Erythroblast (primary cell): ENCODE measurements around the gene TCP11L1.
"Not testable (repeated sequence)": the region's sequence is repeated elsewhere in the genome, so short reads cannot be mapped to it uniquely, and the experiment has no call there.

Source experiments
- DNase-seq, 2 experiments: peaks; one replicate each; lab custom pipeline; 2025; lab: John Stamatoyannopoulos, UW
- GATA1 ChIP-seq: IDR thresholded peaks from 2 replicates; pipeline ENCODE4 v1.6.1; 2011; ENCODE audit warnings: low read depth, mild to moderate bottlenecking, control low read depth, low read length, moderate library complexity
- POLR2A ChIP-seq: IDR thresholded peaks from 2 replicates; pipeline ENCODE4 v1.6.1; 2011; ENCODE audit warnings: mild to moderate bottlenecking, low read length

The TCP11L1 gene

DNA sequence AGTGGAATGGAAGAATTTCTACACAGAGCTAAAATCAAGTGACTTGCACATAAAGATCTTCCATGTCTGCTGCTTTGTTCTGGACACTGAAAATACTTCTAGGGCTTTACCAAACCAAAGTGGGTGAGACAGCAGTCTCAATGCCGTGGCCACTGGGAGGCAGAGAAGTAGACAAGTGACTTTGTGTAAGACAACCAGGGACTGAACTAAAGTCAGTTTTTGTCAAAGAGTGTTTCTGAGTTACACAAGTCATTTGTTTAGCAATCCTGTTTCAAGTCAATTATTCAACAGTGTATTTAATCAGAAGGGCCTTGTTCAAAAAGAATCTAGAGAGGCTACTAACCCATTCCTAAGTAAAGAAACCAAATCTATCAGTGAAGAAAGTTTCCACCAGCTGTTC, 46.6 kb downstream of the TCP11L1 start:
- TF ChIP-seq POLR2A (no peak), GATA1 (no peak)
- DNase-seq: no peak

DNA sequence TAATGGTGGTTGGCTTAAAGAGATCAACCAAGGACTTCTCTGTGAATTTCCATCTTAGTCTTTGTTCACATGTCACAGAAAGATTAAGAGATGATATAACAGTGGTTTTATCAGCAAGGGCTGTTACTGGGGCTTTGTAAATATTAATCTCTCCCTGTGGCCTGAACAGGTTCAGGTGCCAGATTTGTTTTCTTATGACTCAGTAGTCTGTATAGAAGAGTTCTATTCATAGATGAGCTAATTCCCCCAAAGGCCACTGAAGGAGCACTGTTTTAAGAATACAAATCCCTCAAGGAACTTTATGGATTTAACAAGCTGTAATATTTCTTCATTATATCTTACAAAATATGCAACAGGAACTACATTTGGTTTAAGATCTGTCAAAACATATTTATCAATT, 50.4 kb downstream of the TCP11L1 start:
- no peak for TF ChIP-seq GATA1
- DNase-seq: no peak

DNA sequence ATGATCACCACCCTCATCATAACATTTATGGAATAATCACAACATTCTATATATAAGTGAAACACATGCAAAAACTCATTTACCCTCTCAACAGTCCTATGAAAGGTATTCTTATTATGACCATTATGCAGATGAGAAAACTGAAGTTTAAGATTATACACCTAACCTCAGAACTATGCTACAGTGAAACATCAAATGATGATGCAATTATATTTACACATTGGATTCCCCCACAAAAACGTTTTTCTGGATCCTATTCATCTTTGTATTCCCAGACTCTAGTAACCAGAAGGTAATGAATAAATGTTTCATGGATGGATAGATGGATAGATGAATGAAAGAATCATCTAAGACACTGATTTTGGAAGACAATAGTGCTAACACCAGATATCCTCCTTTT, 54.8 kb downstream of the TCP11L1 start:
- TF ChIP-seq POLR2A (no peak), GATA1 (no peak)
- DNase-seq: no peak

DNA sequence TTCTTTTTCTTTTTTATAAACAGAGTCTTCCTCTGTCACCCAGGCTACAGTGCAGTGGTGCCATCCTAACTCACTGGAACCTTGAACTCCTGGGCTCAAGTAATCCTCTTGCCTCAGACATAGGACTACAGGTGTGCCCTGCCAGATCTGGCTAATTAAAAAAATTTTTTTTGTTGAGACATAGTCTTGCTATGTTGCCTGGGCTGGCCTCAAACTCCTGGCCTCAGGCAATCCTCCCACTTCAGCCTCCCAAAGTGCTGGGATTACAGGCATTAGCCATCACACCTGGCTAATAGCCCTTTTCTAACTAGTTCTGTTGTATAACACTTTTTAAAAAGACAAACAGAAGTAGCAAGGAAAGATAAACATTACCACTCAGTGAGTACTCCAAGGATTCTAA, 64.5 kb downstream of the TCP11L1 start:
- TF ChIP-seq GATA1: no peak
- TF ChIP-seq POLR2A: no peak
- no peak for DNase-seq

DNA sequence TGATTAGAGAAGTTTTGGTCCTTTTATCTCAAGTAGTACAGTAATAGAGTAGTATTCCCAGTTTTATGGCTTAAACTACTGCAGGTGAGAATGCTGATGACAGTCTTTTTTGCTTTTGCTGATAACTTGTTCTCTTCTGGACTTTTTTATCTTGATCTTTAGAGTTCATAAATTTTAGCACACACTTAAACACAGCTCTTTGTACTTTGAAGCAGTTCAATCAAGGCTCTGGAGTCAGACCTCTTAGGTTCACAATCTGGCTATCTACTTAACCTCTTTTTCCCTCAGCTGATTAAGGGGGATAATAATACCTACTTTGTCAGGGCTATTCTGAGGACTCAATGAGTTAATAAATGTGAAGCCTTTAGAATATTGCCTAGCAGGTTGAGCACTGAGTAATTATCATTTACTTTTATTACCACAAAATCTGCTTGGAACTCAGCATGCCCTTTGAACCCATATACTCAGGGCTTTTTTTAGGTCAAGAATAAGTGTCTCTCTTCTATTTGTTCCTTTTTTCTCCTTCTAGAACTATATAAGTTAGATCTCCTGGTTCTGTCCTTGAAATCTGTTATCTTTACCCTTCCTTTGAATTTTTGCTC, 70.0 kb downstream of the TCP11L1 start:
- no peak for DNase-seq
- TF ChIP-seq GATA1: no peak
- no peak for TF ChIP-seq POLR2A

DNA sequence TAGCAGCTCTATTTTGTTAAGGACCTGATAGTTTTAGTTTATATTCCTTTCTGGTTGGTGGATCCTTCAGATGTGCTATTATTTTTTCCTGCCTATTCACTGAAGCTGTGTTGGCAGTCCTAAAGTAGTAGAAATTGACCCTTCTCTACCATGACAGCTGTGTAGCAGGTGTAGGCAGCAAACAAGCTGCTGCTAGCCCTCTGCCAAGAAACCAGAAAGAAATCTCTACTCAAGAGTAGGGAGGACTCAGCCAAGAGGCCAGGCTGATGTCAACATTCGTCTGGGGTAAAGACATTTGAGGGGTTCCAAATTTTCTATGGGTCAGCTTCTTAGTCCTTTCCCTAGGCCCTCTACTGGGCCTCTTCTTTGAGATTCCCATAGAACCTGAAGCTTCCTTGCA, 70.7 kb downstream of the TCP11L1 start:
- no peak for DNase-seq
- no peak for TF ChIP-seq GATA1
- no peak for TF ChIP-seq POLR2A

DNA sequence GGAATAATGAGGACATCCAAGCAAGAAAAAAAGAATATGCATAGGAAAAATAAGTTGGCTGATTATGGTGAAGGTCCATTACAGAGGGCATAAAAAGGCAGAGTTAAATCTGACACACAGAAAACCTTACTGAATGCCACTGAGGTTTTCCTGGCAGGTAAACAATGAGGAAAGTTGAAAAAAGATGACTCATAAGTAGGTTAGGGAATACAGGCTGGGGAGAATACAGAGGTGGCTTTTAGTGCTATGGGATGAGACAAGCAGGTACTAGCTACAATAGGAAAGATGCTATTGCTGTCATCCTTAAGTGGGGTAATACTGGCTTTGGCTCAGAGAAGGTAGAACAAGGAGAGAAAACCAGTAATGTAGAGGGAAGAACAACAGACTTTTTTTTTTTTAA, 77.2 kb downstream of the TCP11L1 start:
- DNase-seq: no peak
- TF ChIP-seq POLR2A (no peak), GATA1 (no peak)

DNA sequence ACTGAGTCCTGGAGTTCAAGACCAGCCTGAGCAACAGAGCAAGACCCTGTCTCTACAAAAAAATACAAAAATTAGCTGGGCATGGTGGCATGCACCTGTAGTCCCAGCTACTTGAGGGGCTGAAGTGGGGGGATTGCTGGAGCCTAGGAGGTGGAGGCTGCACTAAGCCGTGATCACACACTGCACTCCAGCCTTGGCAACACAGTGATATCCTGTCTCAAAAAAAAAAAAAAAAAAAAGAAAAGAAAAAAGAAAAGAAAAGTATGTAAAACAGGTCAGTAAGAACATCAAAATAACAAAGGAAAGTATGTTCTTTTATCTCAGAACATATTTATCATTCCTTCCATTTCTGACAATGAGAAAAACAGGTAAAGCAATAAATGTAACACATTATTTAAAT, 83.3 kb downstream of the TCP11L1 start:
- not testable (repeated sequence) for DNase-seq
